GM12875 (cell line): ENCODE results near the gene KLF3.

Source experiments
- H3K4me3 ChIP-seq: one replicate; pipeline ENCODE4 v1.5.1; 2011; ENCODE audit warnings: low read depth, low read length, control low read depth
- TF ChIP-seq, protein P1 (sequence below): IDR thresholded peaks from 2 replicates; pipeline ENCODE4 v1.5.1; 2011; ENCODE audit warnings: low read depth, mild to moderate bottlenecking, control low read depth, inconsistent platforms, low read length, moderate library complexity, borderline replicate concordance; ENCODE audit not compliant: insufficient read depth

KLF3 gene

DNA sequence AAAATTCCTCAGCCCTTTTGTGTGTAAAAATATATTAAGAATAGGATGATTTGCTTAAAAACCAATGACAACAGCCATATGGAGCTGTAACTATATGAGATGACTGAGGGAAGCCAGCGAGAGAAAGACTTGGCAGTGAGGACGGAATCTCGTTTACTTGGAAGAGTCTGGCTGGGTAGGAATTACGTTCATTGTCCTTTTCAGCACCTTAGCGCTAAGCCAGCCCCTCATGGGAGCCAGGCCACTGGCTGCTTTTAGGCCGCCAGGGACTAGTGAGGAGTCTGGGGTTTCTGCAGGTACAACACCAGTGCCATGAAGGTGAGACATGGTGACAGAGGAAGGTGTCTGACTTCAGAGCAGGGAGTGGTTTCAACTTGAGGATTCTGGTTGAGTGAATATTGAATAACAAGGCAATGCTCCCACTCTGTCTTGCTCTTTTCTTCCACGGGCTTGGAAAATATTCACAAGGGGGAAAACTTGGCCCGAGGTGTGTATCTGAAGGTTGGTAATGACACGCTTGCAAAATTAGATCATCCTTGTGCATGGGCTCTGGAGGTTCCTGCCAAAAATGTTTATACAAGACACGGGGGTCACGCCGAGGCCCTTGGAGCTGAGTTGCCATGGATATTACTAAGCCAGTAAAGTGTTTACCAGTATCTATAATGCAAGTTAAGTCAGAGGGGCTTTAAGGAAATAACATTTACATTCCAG, 17.4 kb downstream of the KLF3 start:
- TF ChIP-seq, protein P1, sequence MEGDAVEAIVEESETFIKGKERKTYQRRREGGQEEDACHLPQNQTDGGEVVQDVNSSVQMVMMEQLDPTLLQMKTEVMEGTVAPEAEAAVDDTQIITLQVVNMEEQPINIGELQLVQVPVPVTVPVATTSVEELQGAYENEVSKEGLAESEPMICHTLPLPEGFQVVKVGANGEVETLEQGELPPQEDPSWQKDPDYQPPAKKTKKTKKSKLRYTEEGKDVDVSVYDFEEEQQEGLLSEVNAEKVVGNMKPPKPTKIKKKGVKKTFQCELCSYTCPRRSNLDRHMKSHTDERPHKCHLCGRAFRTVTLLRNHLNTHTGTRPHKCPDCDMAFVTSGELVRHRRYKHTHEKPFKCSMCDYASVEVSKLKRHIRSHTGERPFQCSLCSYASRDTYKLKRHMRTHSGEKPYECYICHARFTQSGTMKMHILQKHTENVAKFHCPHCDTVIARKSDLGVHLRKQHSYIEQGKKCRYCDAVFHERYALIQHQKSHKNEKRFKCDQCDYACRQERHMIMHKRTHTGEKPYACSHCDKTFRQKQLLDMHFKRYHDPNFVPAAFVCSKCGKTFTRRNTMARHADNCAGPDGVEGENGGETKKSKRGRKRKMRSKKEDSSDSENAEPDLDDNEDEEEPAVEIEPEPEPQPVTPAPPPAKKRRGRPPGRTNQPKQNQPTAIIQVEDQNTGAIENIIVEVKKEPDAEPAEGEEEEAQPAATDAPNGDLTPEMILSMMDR: no peak
- H3K4me3 ChIP-seq: no peak overlapping the region

DNA sequence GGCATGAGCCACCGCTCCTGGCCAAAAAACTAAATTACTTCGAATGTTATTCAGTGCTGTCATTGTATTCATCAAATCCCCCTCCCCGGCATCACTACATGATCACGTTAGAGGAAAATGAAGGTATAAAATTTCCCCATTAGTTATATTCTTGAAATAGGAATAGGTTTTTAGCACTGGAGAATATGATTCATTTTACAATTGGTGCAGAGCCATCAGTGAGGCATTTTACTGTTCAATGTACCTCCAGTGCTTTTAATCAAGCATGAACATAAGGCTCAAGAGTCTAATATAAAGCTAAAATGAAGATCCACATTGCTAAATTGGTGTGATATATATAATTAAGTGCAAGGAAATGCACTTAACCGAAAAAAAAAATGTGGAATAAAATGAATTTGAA, 18.3 kb downstream of the KLF3 start:
- TF ChIP-seq, protein P1: no peak
- no peak overlapping the region for H3K4me3 ChIP-seq

DNA sequence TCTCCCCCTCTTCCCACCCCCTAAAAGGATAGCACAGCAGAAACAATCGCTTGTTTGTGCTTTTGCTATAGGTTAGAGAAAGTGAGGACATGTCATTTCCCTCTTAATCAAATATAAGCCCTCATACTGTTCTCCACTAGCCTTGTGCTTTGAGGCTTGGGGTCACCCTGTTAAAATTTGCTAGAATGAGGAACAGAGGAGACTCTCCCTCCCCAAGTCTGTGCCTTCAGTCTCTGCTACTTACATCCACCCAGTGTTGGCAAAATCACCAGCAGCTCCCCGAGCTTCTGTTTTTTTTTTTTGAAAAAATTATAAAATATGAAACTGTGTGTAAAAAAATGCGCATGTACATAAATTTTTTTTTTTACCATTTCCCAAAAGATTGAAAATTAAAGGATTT, 19.3 kb downstream of the KLF3 start:
- H3K4me3 ChIP-seq: no peak overlapping the region
- TF ChIP-seq, protein P1: no peak

DNA sequence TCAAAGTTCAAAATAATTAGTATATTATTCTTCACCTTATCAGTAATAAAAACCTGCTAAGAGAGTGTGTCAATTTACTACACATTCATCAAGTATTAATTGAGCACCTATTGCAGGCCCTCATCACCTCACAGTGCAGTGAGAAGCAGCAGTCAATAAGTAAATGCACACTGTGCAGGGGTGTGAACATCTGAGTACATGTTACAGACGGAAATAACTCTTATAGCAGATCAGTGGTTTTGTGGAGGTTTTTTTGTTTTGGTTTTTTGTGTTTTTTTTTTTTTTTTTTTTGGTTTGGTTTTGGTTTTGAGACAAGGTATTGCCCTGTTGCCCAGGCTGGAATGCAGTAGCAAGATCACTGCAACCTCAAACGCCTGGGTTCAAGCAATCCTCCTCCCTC, 20.3 kb downstream of the KLF3 start:
- TF ChIP-seq, protein P1: no peak
- H3K4me3 ChIP-seq: no peak overlapping the region

DNA sequence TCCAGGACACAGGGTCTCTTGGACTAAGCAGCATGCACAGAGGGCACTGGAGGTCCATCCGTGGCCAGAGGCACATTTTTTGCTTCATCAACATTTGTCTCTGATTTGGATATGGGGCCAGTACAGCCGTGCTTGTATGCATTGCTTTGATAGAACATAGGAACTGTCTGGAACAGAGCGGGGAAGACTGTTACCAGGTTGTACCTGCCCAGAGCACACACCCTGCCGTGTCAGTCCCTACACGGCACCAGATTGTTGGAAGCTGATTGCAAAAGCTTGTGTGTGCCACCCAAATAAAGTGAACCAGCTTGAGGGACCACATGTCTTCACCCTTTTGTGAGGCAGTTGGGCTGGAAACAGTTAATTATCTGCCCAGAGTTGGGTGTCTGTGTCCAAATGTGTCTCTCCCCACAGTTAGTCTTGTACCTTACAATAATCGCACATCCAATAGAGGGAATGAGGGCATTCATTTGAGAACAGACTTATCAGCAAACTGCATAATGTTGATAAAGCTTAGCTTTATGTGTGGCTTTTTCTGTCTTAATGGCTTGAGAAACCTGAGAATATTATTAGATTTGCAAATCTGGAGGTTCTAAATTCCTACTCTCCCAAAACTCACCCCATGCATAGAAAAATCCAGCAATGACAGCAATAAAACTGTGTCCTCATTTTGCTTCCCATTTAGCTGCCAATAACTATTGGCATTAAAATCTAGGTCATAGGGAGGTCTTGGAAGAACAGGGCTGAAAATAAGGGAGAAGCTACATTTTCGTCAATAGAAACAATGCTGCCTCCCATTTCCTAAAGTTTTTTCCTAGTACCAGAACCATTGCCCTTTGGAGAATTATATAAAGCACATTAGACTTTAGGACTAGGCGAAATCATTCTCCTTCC, 21.2 kb downstream of the KLF3 start:
- no peak overlapping the region for H3K4me3 ChIP-seq
- TF ChIP-seq, protein P1: no peak

DNA sequence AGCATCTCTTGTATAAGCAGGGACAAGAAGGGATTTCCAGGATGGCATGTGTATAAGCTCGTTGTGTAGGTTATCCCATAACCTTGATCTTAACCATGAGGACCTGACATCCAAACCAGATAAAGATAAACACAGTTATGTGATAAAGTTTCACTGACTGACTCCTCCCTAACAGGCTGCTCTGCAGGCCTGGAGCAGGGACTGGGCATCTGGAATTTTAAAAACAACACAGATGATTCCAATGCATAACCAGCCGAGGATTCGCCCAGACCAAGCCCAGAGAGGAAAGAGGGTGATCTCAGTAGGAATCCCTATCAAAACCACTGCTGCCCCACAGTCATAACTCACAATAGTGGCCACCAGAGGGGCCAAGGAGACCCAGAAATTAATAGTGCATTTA, 22.7 kb downstream of the KLF3 start:
- TF ChIP-seq, protein P1: no peak

More for the DNA sequence above, 22.7 kb downstream of the KLF3 start:
- no peak overlapping the region for H3K4me3 ChIP-seq
